GM19468 (cell line): ENCODE results near the gene RIC3.

Experiments used
- ATAC-seq: cut with Tn5 transposase; IDR thresholded peaks from one replicate; pipeline ENCODE4 v1.9.1; 2021; ENCODE audit warnings: mild to moderate bottlenecking, moderate library complexity, moderate number of reproducible peaks; ENCODE audit not compliant: unreplicated experiment; ENCODE audit errors: extremely low read depth

RIC3 gene

DNA sequence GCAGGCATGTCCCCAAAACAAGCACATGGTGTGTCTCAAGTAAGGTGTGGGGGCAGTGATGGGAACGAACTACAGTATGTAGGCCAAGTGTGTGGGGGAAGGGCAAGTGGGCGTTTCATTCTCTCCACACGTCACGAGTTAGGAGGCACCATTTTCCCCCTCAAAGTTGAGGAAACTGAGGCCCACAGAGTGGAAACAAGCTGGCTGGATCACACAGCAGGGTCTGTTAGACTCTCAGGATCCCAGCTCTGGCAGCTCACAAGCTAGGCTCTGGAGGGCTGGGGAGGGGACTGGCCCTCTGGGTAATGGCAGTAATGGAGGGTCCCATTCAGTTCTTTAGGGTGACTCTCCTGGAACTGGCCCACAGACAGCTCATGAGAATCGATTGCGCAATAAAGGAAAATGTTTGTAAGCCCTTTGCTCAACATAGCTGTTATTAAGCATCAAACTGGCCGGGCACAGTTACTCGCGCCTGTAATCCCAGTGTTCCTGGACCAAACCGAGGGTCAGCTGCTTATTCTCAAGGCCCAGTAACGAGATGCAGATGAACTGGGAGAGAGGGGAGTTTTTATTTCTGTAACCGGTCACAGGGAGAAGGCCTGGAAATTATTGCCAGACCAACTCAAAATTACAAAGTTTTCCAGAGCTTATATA is 111.9 kb downstream of the RIC3 start:
- no peak for ATAC-seq
